ENCODE measurements around the gene PEAR1. TPM values are rescaled to one million over a fixed set of nuclear protein-coding genes. Genes with fewer than 3 reads are reported as not detected.
A peak's percentile ranks its signal among the peaks of the same experiment; 100 is the strongest.

PEAR1 gene
- total RNA-seq, 4 donors from 2014 or later = 4.9 to 17.3 (median 7.0) TPM

- peaks cover 0 to 28% (median 4%) of the 10 kb centered on the region in 4 donors for H3K4me1 ChIP-seq
- H3K27me3 ChIP-seq = peaks cover 0 to 13% of the 10 kb centered on the region in 2 donors
- TF ChIP-seq POLR2A (IDR thresholded peaks at IDR 0.05) (no peak), CTCF (IDR thresholded peaks at IDR 0.05) (no peak)
- no peaks in the 10 kb centered on the region for H3K36me3 ChIP-seq
- H3K4me3 ChIP-seq = peak overlapping the region in 1 of 4 donors; percentile 0
- no peaks in the 10 kb centered on the region for H3K9me3 ChIP-seq
- peak overlapping the region in 3 of 4 donors; percentile 52 to 81 (median 75) for H3K27ac ChIP-seq
- no peak for DNase-seq
These were observed 1.9 kb downstream of the PEAR1 start for GRCh38 chr1:156895455-156895812.

GRCh38 chr1:156895927-156896326 lies 2.4 kb downstream of the PEAR1 start:
- Histone ChIP-seq H3K4me3 (no peak overlapping the region), H3K27ac (peak overlapping the region in 2 of 4 donors; percentile 43 to 81)

DNA sequence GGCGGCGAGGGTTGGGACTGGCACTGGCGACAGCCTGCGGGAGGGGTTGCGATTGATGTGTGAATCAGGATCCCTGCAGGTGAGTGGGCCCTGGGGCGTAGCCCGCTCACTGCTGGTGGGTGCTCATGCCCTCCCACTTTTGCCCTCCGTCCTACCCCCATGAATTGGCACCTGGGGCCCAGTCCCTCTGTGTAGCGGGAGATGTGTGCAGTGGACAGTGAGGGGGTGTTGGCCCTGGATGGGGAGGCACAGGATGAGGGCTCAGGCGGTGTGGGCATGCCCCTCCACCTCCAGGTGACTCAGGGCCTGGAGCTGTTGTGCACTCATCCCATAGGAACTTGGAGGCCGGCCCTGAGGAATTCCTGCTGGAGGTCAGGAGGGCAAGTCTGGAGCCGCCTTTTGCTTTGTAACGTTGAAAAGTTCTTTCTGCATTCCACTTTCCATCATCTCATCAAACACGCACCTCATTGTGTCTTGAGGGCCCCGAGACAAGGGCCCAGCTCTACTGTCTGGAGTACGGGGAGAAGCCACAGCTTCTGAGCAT lies 3.0 kb downstream of the PEAR1 start:
- Histone ChIP-seq H3K4me1 (peaks cover 0 to 28% (median 4%) of the 10 kb centered on the region in 4 donors), H3K4me3 (no peak overlapping the region), H3K27me3 (peaks cover 0 to 13% of the 10 kb centered on the region in 2 donors), H3K9me3 (no peaks in the 10 kb centered on the region), H3K36me3 (no peaks in the 10 kb centered on the region), H3K27ac (peak overlapping the region in 2 of 4 donors; percentile 43 to 59)
- no peak for TF ChIP-seq CTCF (IDR thresholded peaks at IDR 0.05)
- TF ChIP-seq POLR2A (IDR thresholded peaks at IDR 0.05) = no peak
- DNase-seq = no peak

More at GRCh38 chr1:156895927-156896326, 2.4 kb downstream of the PEAR1 start:
- peaks cover 0 to 28% (median 4%) of the 10 kb centered on the region in 4 donors for H3K4me1 ChIP-seq
- DNase-seq = no peak
- no peaks in the 10 kb centered on the region for H3K9me3 ChIP-seq
- TF ChIP-seq CTCF (IDR thresholded peaks at IDR 0.05) (no peak), POLR2A (IDR thresholded peaks at IDR 0.05) (no peak)
- H3K36me3 ChIP-seq = no peaks in the 10 kb centered on the region
- H3K27me3 ChIP-seq = peaks cover 0 to 13% of the 10 kb centered on the region in 2 donors

DNA sequence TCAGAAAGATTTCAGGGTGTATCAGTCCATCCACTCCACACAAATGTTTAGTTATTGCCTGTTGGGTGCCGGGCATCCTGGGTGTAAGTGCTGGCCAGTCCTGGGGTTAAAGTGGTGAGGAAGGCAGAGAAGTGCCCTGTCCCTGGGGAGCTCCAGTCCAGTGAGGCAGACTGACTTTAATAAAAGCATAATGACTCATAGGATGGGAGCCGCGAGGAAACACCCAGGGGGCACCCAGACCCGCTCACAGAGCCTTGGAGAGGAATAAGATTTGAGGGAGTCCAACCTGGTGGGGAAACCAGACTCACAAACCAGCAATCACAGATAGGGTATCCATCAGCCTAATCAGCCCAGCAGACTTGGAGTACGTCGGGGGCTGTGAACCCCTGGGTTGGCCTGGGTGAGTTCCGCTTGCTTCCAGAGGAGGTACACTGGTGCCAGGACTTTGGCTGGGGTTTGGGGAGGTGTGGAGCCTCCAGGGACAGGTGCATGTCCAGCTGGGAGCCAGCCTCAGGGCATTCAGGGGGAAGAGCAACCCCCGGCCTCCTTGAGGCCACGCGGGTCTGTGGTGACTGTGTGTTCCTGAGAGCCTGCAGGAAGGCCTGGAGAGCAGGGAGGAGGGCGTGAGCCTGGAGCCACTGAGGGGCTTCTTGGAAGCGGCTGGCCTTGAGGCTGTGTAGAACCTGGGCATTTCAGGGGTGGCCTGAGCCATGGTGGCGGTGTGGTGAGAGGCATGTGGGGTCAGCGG lies 3.7 kb downstream of the PEAR1 start:
- H3K27ac ChIP-seq = peak overlapping the region in 2 of 4 donors; percentile 59 to 65
- H3K4me1 ChIP-seq = peaks cover 0 to 28% (median 4%) of the 10 kb centered on the region in 4 donors
- DNase-seq = no peak

DNA sequence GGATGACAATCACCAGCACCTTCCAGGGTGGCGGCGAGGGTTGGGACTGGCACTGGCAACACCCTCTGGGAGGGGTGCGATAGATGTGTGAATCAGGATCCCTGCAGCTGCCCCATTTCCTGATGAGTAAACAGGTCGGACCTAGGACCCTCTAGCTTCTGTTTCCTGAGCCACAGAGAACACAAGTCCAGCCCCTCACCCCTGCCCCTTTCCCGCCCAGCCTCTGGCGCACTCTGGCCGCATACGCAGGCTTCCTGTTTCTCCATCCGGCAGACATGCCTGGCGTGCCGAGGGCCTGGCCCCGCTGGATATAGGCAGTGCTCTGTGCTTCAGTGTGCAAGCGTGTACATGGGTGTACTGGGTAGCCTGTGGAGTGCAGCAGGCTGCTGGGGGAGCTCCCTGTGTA lies 4.6 kb downstream of the PEAR1 start:
- Histone ChIP-seq H3K9me3 (no peaks in the 10 kb centered on the region), H3K27ac (peak overlapping the region in 2 of 4 donors; percentile 59 to 65), H3K36me3 (no peaks in the 10 kb centered on the region), H3K27me3 (peaks cover 0 to 11% of the 10 kb centered on the region in 2 donors), H3K4me1 (peaks cover 0 to 21% (median 4%) of the 10 kb centered on the region in 4 donors), H3K4me3 (no peak overlapping the region)
- no peak for DNase-seq
- no peak for TF ChIP-seq POLR2A (IDR thresholded peaks at IDR 0.05)
- TF ChIP-seq CTCF (IDR thresholded peaks at IDR 0.05) = no peak

More for the DNA sequence above, 3.7 kb downstream of the PEAR1 start:
- Histone ChIP-seq H3K4me3 (no peak overlapping the region), H3K36me3 (no peaks in the 10 kb centered on the region), H3K9me3 (no peaks in the 10 kb centered on the region), H3K27me3 (peaks cover 0 to 13% of the 10 kb centered on the region in 2 donors)
- TF ChIP-seq POLR2A (IDR thresholded peaks at IDR 0.05) (no peak), CTCF (IDR thresholded peaks at IDR 0.05) (no peak)

Data from Peyer's patch (tissue), 4 donors.